H1 (cell line): ENCODE data around the gene FRMD4B.
"Not testable (repeated sequence)": the region's sequence is repeated elsewhere in the genome, so short reads cannot be mapped to it uniquely, and the experiment has no call there.

Experiments
- ATF3 ChIP-seq: IDR thresholded peaks from 2 replicates; pipeline ENCODE4 v1.6.1; 2011; ENCODE audit warnings: low read depth, mild to moderate bottlenecking, low read length; ENCODE audit not compliant: insufficient read depth
- CEBPB ChIP-seq: IDR thresholded peaks from 2 replicates; pipeline ENCODE4 v1.6.1; 2012; ENCODE audit warnings: low read depth, low read length
- CTCF ChIP-seq, 3 experiments: IDR thresholded peaks; 1 replicate in 2 of 3; 2 replicates in 1 of 3; pipeline versions ENCODE4 v1.5.1 to v1.6.1; 2011; ENCODE audit warnings: low read length in 3 of 3, mild to moderate bottlenecking in 3 of 3, inconsistent platforms in 2 of 3, low read depth in 1 of 3, moderate library complexity in 1 of 3; ENCODE audit not compliant: insufficient read depth in 1 of 3; ENCODE audit errors: control extremely low read depth in 1 of 3
- EGR1 ChIP-seq: IDR thresholded peaks from 2 replicates; pipeline ENCODE4 v1.6.1; 2011; ENCODE audit warnings: low read depth, low read length, borderline replicate concordance
- EP300 ChIP-seq, 2 experiments: IDR thresholded peaks; 1 replicate in 1 of 2; 2 replicates in 1 of 2; pipeline ENCODE4 v1.6.1; 2011 to 2012; ENCODE audit warnings: low read depth in 2 of 2, low read length in 2 of 2, mild to moderate bottlenecking in 2 of 2, borderline replicate concordance in 1 of 2, inconsistent platforms in 1 of 2, moderate library complexity in 1 of 2
- EZH2 ChIP-seq: fragments of 200-600 bp; sonication (generic); IDR thresholded peaks from 2 replicates; pipeline ENCODE4 v1.7.1; 2012; ENCODE audit warnings: low read depth, mild to moderate bottlenecking, moderate library complexity, low read length, inconsistent platforms; ENCODE audit not compliant: severe bottlenecking
- JUN ChIP-seq: IDR thresholded peaks from 2 replicates; pipeline ENCODE4 v1.6.1; 2011; ENCODE audit warnings: low read depth, mild to moderate bottlenecking, improper control_type of control experiment, low read length
- MAFK ChIP-seq: IDR thresholded peaks from 2 replicates; pipeline ENCODE4 v1.6.1; 2012; ENCODE audit warnings: low read depth, mild to moderate bottlenecking, improper control_type of control experiment, low read length
- MAX ChIP-seq: IDR thresholded peaks from 2 replicates; pipeline ENCODE4 v1.6.1; 2012; ENCODE audit warnings: inconsistent platforms
- PHF8 ChIP-seq: fragments of 200-600 bp; sonication (generic); conservative IDR thresholded peaks from 2 replicates; pipeline ENCODE4 v1.7.1; 2012; ENCODE audit warnings: low read depth, mild to moderate bottlenecking, inconsistent platforms, low read length, moderate library complexity
- POLR2A ChIP-seq, 2 experiments: IDR thresholded peaks; 1 replicate in 1 of 2; 2 replicates in 1 of 2; pipeline ENCODE4 v1.6.1; 2011; ENCODE audit warnings: low read depth in 2 of 2, low read length in 2 of 2, mild to moderate bottlenecking in 2 of 2; ENCODE audit errors: control extremely low read depth in 1 of 2
- POLR2AphosphoS5 ChIP-seq: IDR thresholded peaks from 2 replicates; pipeline ENCODE4 v1.6.1; 2011; ENCODE audit warnings: low read depth, low read length
- POU5F1 ChIP-seq: IDR thresholded peaks from 2 replicates; pipeline ENCODE4 v1.6.1; 2011; ENCODE audit warnings: low read depth, mild to moderate bottlenecking, low read length, moderate library complexity
- ZNF274 ChIP-seq: IDR thresholded peaks from 2 replicates; pipeline ENCODE4 v1.7.0; 2012; ENCODE audit warnings: low read length, borderline replicate concordance; ENCODE audit errors: extremely low read depth

GRCh38 chr3:69235227-69235626 is 150.7 kb downstream of the FRMD4B start:
- not testable (repeated sequence) for TF ChIP-seq EZH2; EGR1; CTCF (IDR thresholded peaks at IDR 0.05; ENCODE audit: control extremely low read depth in 1 of 3, insufficient read depth in 1 of 3, low read depth in 1 of 3, low read length in 3 of 3); MAX; JUN; EP300 (IDR thresholded peaks at IDR 0.05; ENCODE audit: borderline replicate concordance in 1 of 2, low read depth in 2 of 2, low read length in 2 of 2); POLR2AphosphoS5; ZNF274; MAFK; PHF8; ATF3; POLR2A (IDR thresholded peaks at IDR 0.05; ENCODE audit: control extremely low read depth in 1 of 2, low read depth in 2 of 2, low read length in 2 of 2); CEBPB; POU5F1
